NB4 (cell line): ENCODE measurements around the gene MYO7A.

Experiments used
- MYC ChIP-seq: IDR thresholded peaks from 2 replicates; pipeline ENCODE4 v1.6.1; 2011; ENCODE audit warnings: low read depth, low read length
- POLR2A ChIP-seq: IDR thresholded peaks from 2 replicates; pipeline ENCODE4 v1.6.1; 2011; ENCODE audit warnings: mild to moderate bottlenecking; ENCODE audit not compliant: insufficient read length; ENCODE audit errors: extremely low read depth
- TF ChIP-seq, protein P1 (sequence below): IDR thresholded peaks from one replicate; pipeline ENCODE4 v1.5.1; 2012; ENCODE audit warnings: low read depth, low read length
- TF ChIP-seq, protein P2 (sequence below): IDR thresholded peaks from 2 replicates; pipeline ENCODE4 v1.6.1; 2011; ENCODE audit warnings: low read depth, low read length

DNA sequence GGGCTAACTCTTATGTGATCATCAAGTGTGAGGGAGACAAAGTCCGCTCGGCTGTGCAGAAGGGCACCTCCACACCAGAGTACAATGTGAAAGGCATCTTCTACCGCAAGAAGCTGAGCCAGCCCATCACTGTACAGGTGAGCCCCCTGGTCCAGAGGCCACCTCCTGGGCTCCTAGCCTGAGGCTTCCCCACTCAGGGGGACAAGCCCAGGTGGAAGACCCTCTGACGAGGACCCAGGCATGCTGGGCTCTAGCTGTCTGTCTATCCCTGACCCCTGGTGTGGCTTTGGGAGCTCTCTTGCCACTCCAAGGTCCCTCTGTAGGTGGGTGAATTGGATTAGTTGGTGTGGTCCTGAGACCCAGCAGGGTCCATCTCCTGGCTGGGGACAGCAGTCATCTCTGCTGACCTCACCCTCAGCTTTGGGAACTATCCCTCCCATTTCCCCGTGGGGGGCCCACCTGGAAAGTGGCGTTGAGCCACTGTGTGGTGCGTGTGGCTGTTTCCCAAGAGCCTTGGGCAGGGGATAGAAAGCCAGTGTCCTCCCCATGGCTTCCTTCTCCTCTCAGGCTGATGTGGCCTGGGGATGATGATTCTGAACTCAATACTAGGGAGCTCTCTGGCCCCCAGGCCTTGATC is 5.4 kb upstream of the MYO7A start:
- TF ChIP-seq, protein P1, sequence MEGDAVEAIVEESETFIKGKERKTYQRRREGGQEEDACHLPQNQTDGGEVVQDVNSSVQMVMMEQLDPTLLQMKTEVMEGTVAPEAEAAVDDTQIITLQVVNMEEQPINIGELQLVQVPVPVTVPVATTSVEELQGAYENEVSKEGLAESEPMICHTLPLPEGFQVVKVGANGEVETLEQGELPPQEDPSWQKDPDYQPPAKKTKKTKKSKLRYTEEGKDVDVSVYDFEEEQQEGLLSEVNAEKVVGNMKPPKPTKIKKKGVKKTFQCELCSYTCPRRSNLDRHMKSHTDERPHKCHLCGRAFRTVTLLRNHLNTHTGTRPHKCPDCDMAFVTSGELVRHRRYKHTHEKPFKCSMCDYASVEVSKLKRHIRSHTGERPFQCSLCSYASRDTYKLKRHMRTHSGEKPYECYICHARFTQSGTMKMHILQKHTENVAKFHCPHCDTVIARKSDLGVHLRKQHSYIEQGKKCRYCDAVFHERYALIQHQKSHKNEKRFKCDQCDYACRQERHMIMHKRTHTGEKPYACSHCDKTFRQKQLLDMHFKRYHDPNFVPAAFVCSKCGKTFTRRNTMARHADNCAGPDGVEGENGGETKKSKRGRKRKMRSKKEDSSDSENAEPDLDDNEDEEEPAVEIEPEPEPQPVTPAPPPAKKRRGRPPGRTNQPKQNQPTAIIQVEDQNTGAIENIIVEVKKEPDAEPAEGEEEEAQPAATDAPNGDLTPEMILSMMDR = no peak
- TF ChIP-seq, protein P2, sequence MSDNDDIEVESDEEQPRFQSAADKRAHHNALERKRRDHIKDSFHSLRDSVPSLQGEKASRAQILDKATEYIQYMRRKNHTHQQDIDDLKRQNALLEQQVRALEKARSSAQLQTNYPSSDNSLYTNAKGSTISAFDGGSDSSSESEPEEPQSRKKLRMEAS = no peak
- TF ChIP-seq POLR2A = no peak
- TF ChIP-seq MYC = no peak
